Measurements from ENCODE around the gene COL1A2.

The COL1A2 gene

GRCh38 chr7:94367949-94368348 lies 26.7 kb upstream of the COL1A2 start:
- no peak overlapping the region for H3K4me3 ChIP-seq (ENCODE audit: low read depth, low read length)
- peak; percentile 75 for DNase-seq (ENCODE audit: low read depth)
- TF ChIP-seq CTCF (conservative IDR thresholded peaks at IDR 0.05; ENCODE audit: low read depth, low read length) = no peak

DNA sequence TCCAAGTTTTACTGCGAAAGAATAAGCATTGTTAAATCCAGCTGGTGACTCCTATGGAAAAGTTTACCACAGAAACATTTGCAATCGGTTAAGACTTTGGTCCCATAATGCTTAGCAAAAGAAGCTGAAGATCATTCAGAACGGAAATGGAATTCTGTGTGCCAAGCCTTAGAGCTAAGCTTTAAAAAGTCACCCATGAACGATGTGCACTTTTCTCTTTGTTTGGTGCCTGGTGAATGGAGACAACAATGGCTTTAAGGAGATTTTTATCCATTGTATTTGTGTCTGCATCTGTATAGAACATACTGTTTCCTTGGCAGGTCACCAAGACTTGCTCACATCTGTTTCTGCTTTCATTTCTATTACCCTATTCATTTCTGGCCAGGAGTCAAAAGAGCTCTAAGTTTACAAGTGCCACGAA lies 26.3 kb upstream of the COL1A2 start:
- peak; percentile 96 for DNase-seq (ENCODE audit: low read depth)
- no peak overlapping the region for H3K4me3 ChIP-seq (ENCODE audit: low read depth, low read length)
- no peak for TF ChIP-seq CTCF (conservative IDR thresholded peaks at IDR 0.05; ENCODE audit: low read depth, low read length)

- DNase-seq (ENCODE audit: low read depth) = peak; percentile 97
- peak; percentile 43 for TF ChIP-seq CTCF (conservative IDR thresholded peaks at IDR 0.05; ENCODE audit: low read depth, low read length)
- H3K4me3 ChIP-seq (ENCODE audit: low read depth, low read length) = peak overlapping the region; percentile 42
These were observed 20.5 kb upstream of the COL1A2 start for GRCh38 chr7:94374231-94374630.

GRCh38 chr7:94374721-94375566 lies 19.8 kb upstream of the COL1A2 start:
- peak; percentile 99 for DNase-seq (ENCODE audit: low read depth)
- TF ChIP-seq CTCF (conservative IDR thresholded peaks at IDR 0.05; ENCODE audit: low read depth, low read length) = no peak
- H3K4me3 ChIP-seq (ENCODE audit: low read depth, low read length) = peak overlapping the region; percentile 42

DNA sequence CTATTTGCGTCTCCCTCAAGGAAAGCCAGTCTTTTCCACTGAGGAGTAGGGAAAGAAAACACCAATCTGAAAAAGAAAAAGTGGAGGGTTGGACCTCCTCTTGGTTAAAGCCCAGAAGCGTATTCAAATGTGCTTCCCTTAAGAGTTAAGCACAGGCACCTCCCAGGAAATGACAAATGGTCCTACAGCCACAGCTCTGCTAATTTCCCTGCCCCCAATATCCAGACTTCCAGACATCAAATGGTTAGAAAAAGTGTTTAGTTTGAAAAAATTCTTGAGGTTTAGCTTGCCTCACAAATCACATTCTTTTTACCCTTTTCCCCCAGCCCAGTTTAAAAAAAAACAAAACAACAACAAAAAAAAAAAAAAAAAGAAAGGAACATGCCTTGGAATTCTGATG lies 19.0 kb upstream of the COL1A2 start:
- DNase-seq (ENCODE audit: low read depth) = peak; percentile 99
- TF ChIP-seq CTCF (conservative IDR thresholded peaks at IDR 0.05; ENCODE audit: low read depth, low read length) = no peak
- peak overlapping the region; percentile 42 for H3K4me3 ChIP-seq (ENCODE audit: low read depth, low read length)

DNA sequence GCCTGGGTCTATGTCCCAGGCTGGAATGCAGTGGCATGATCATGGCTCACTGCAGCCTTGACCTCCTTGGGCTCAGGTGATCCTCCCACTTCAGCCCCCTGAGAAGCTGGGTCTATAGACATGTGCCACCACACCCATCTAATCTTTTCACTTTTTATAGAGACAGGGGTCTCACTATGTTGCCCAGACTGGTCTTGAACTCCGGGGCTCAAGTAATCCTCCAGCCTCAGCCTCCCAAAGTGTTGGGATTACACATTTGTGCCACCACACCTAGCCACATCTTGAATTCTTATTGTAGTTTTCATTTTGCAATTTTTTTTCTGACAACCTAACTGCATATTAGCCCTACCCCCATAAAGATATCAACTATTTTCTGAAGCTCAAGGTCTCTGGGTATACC lies 18.4 kb upstream of the COL1A2 start:
- TF ChIP-seq CTCF (conservative IDR thresholded peaks at IDR 0.05; ENCODE audit: low read depth, low read length) = no peak
- no peak overlapping the region for H3K4me3 ChIP-seq (ENCODE audit: low read depth, low read length)
- DNase-seq (ENCODE audit: low read depth) = no peak

GRCh38 chr7:94378356-94378755 lies 16.3 kb upstream of the COL1A2 start:
- H3K4me3 ChIP-seq (ENCODE audit: low read depth, low read length) = no peak overlapping the region
- no peak for DNase-seq (ENCODE audit: low read depth)
- no peak for TF ChIP-seq CTCF (conservative IDR thresholded peaks at IDR 0.05; ENCODE audit: low read depth, low read length)

Data from choroid plexus epithelial cell (primary cell).